Fibroblast of lung (primary cell): Measurements from ENCODE around the gene FNIP1.

Experiments
- CTCF ChIP-seq, 2 donors: IDR thresholded peaks in 1 of 2; conservative IDR thresholded peaks in 1 of 2; 1 replicate in 1 of 2; 2 replicates in 1 of 2; pipeline ENCODE4 v1.5.1; 2011 to 2012; ENCODE audit warnings: low read length in 2 of 2, control low read depth in 1 of 2, inconsistent platforms in 1 of 2, low read depth in 1 of 2, mild to moderate bottlenecking in 1 of 2
- EZH2 ChIP-seq: IDR thresholded peaks from 2 replicates; pipeline ENCODE4 v1.5.1; 2012; ENCODE audit warnings: low read length, control low read depth, mild to moderate bottlenecking; ENCODE audit errors: missing control alignments

GRCh38 chr5:131795879-131796792 lies 681 bp downstream of the FNIP1 start:
- TF ChIP-seq CTCF (conservative IDR thresholded peaks at IDR 0.05 in 1 of 2, IDR thresholded peaks at IDR 0.05 in 1 of 2; ENCODE audit: low read depth in 1 of 2, low read length in 2 of 2) (no peak), EZH2 (no peak)
